Karpas-422 (cell line): Measurements from ENCODE around the gene HDAC11. TPM values are rescaled to one million over a fixed set of nuclear protein-coding genes. Genes with fewer than 3 reads are reported as not detected.
"Not testable (repeated sequence)": the region's sequence is repeated elsewhere in the genome, so short reads cannot be mapped to it uniquely, and the experiment has no call there.

Experiments
- DNase-seq: peaks from one replicate; pipeline ENCODE4 v3.0.0-alpha.2; 2015
- H2AFZ ChIP-seq: fragments of 200-600 bp; sonication (generic); 2 replicates; pipeline ENCODE4 v1.6.1; 2014; ENCODE audit warnings: antibody characterized with exemption, low read length, mixed read lengths
- H3K27ac ChIP-seq: fragments of 200-600 bp; sonication (generic); 2 replicates; pipeline ENCODE4 v1.5.1; 2014; ENCODE audit warnings: mild to moderate bottlenecking, low read length, moderate library complexity
- H3K27me3 ChIP-seq: fragments of 200-600 bp; sonication (generic); 2 replicates; pipeline ENCODE4 v1.6.1; 2014; ENCODE audit warnings: low read length, mixed read lengths
- H3K36me3 ChIP-seq: fragments of 200-600 bp; sonication (generic); 2 replicates; pipeline ENCODE4 v1.6.1; 2014; ENCODE audit warnings: low read length, mixed read lengths; ENCODE audit not compliant: insufficient read depth
- H3K4me1 ChIP-seq: fragments of 200-600 bp; sonication (generic); 2 replicates; pipeline ENCODE4 v1.6.1; 2014; ENCODE audit warnings: mild to moderate bottlenecking, low read length, mixed read lengths
- H3K4me2 ChIP-seq: fragments of 200-600 bp; sonication (generic); 2 replicates; pipeline ENCODE4 v1.6.1; 2014; ENCODE audit warnings: low read length, low read depth, mild to moderate bottlenecking; ENCODE audit not compliant: poor library complexity, severe bottlenecking
- H3K4me3 ChIP-seq: fragments of 200-600 bp; sonication (generic); 2 replicates; pipeline ENCODE4 v1.5.1; 2014; ENCODE audit warnings: mild to moderate bottlenecking, antibody characterized with exemption, low read length, mixed read lengths
- H3K79me2 ChIP-seq: fragments of 200-600 bp; sonication (generic); 2 replicates; pipeline ENCODE4 v1.6.1; 2014; ENCODE audit warnings: mild to moderate bottlenecking, low read length, mixed read lengths
- H3K9ac ChIP-seq: fragments of 200-600 bp; sonication (generic); 2 replicates; pipeline ENCODE4 v1.6.0; 2014; ENCODE audit warnings: low read length
- H3K9me2 ChIP-seq: fragments of 200-600 bp; sonication (generic), shearing (Covaris generic); replicated peaks from 2 replicates; pipeline ENCODE4 v1.6.0; 2014; ENCODE audit warnings: mild to moderate bottlenecking, low read length, moderate library complexity; ENCODE audit not compliant: insufficient read depth
- H3K9me3 ChIP-seq: fragments of 300-700, 200-600 bp; sonication (generic); 2 replicates; pipeline ENCODE4 v1.6.1; 2014; ENCODE audit warnings: low read length, mixed read lengths
- H4K20me1 ChIP-seq: fragments of 200-600 bp; sonication (generic); 2 replicates; pipeline ENCODE4 v1.6.1; 2014; ENCODE audit warnings: mild to moderate bottlenecking, antibody characterized with exemption, low read length, low read depth; ENCODE audit not compliant: insufficient read depth
- total RNA-seq: library from RNA; depleted of rRNA; stranded (reverse); fragments of >200 nt; shearing (Covaris generic); gene quantifications from 2 replicates; pipeline ENCODE4 v1.2.3, GENCODE V29; 2014; ENCODE audit warnings: low replicate concordance

HDAC11 gene
- total RNA-seq, 1 experiment from 2014 or later: 1.6 TPM

DNA sequence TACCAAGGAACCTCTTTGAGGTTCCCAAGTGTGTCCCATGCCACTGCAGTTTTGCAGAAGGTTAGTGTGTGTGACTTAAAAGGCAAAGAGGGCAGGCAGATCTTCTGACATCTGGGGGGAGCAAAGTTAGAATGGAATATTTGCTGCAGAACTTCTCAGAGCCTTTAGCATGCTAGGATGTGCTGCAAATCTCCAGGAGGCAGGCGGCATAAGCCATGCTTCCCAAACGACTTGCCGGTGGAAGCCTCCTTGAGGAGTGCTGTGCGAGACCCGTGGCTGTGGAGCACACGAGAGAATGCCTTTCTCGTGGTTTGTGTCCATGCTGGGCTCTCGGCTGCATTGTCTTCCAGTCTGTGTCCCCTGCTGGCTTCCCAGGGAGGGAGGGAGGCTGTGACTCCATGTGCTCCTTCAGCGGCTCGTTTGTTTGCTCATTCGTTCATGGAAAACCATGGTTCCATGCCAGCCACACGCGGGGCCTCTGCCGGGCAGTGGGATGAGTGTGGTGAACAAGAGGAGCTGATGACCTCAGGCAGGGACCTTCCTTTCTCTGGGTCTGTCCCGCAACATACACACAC is 13.8 kb downstream of the HDAC11 start:
- Histone ChIP-seq H3K4me1 (no peaks in the 10 kb centered on the region), H3K9ac (no peak overlapping the region), H3K27ac (no peak overlapping the region), H3K79me2 (no peaks in the 10 kb centered on the region), H3K9me2 (no peaks in the 10 kb centered on the region), H3K36me3 (no peaks in the 10 kb centered on the region), H3K9me3 (no peaks in the 10 kb centered on the region), H2AFZ (no peak overlapping the region), H3K4me3 (no peak overlapping the region), H3K4me2 (no peak overlapping the region), H4K20me1 (no peaks in the 10 kb centered on the region), H3K27me3 (no peaks in the 10 kb centered on the region)
- no peak for DNase-seq

DNA sequence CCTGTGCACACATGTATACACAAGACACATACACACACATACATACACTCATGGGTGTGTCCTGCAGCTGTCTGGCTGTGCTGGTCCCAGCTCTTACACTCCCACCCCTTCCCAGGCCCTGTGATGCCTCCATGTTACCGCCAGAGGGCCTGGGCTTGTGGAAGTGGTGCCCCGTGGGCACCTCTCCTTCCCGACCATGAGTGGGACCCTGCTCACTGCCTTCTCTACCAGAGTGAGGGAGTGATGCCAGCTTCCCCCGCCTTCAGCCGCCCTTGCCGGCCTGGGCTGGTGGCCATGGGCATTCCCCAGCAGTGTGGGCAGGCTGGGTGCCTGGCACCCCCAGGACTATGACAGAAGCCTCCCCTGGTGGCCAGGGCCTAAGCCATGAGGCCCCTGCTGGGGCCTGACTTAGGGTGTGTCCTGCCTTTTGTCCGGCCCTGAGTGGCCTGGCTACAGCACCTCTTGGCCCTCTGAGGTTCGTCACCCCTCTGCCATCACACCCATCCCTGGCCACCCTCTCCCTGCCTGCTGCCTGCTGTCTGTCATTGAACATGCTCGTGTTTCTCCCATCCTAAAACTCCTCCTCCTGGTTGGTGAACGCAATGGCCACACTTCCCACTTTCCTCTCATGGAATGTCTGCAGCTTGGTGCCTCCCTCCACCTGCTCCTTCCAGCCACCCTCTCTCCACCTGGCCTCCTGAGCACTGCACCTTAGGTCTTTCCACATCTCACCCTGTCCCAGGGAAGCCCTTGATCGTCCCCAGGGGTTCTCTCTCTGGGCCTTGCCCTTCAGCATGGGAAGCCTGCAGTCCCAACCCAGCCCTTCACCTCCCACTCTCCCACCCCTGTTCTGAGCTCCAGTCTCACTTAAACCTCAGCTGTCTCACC is 14.6 kb downstream of the HDAC11 start:
- Histone ChIP-seq H3K9me2 (no peaks in the 10 kb centered on the region), H3K4me3 (no peak overlapping the region), H4K20me1 (no peaks in the 10 kb centered on the region), H3K9ac (no peak overlapping the region), H3K4me1 (no peaks in the 10 kb centered on the region), H3K36me3 (no peaks in the 10 kb centered on the region), H3K4me2 (no peak overlapping the region), H3K79me2 (no peaks in the 10 kb centered on the region), H3K9me3 (no peaks in the 10 kb centered on the region), H3K27me3 (no peaks in the 10 kb centered on the region), H3K27ac (no peak overlapping the region), H2AFZ (no peak overlapping the region)
- peak; percentile 72 for DNase-seq

DNA sequence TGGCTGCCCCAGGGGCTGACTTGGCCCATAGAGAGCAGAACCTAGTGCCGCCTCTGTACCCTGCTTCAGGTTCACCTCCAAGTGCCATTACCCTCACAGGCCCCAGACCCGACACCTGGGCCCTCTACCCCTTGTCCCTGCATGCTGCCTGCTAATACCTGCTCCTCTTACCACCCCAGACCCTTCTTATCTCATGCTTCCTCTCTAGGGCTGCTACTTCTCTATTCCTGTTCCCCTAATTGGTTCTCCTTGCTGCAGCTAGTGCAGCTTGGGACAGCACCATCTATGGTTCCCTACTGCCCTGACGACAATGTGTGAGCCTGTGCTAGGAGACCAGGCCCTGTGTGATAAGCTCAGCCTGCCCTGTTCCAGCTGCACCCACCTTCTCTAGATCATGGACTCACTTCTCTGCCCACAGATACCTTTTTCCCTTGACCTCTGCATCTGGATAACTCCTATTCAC is 15.3 kb downstream of the HDAC11 start:
- Histone ChIP-seq H2AFZ (no peak overlapping the region), H4K20me1 (no peaks in the 10 kb centered on the region), H3K9me2 (no peaks in the 10 kb centered on the region), H3K27ac (no peak overlapping the region), H3K9me3 (no peaks in the 10 kb centered on the region), H3K27me3 (no peaks in the 10 kb centered on the region), H3K4me1 (no peaks in the 10 kb centered on the region), H3K79me2 (no peaks in the 10 kb centered on the region), H3K4me2 (no peak overlapping the region), H3K36me3 (no peaks in the 10 kb centered on the region), H3K9ac (no peak overlapping the region), H3K4me3 (no peak overlapping the region)
- no peak for DNase-seq

DNA sequence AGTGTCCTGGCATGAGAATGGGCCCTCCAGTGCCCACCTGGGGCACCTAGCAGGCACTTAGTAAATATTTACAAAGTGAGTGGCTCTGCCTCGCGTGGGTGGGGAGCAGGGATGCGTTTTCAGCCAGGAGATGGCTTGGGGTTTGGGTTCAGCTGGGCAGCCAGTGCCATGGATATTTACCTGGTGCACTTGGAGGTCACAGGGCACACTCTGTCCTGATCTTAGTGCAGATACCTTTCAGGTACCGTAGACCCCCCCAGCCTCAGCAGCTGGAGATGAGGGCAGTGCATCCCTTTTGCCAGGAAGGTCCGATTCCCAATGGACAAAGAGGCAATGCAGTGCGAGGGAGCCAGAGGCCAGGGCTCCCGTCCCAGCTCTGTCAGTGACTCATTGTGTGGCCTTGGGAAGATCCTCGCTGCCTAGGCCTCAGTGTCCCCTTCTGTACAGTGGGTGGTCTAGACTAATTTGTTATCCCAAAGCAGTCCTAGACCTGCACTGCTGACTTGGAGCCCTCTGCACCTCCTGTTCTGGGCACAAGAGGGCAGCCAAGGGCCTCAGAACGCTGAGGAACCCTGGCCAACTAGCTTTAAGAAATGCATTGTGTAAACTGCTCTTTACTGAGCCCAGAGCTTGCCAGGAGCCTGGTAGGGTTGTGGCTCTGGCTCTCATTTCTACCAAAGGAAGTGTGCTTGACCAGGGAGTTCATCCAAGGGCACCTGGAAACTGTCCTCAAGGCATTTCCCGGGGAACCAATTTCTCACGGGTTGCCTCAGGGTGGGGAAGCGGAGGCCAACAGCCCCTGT is 16.0 kb downstream of the HDAC11 start:
- H3K9me3 ChIP-seq: no peaks in the 10 kb centered on the region
- H3K9me2 ChIP-seq: no peaks in the 10 kb centered on the region
- no peaks in the 10 kb centered on the region for H3K4me1 ChIP-seq
- no peaks in the 10 kb centered on the region for H3K36me3 ChIP-seq
- peak; percentile 90 for DNase-seq
- H2AFZ ChIP-seq: no peak overlapping the region
- no peaks in the 10 kb centered on the region for H3K79me2 ChIP-seq
- H3K4me3 ChIP-seq: no peak overlapping the region
- no peak overlapping the region for H3K4me2 ChIP-seq
- no peak overlapping the region for H3K9ac ChIP-seq
- H3K27me3 ChIP-seq: no peaks in the 10 kb centered on the region
- no peak overlapping the region for H3K27ac ChIP-seq
- no peaks in the 10 kb centered on the region for H4K20me1 ChIP-seq

DNA sequence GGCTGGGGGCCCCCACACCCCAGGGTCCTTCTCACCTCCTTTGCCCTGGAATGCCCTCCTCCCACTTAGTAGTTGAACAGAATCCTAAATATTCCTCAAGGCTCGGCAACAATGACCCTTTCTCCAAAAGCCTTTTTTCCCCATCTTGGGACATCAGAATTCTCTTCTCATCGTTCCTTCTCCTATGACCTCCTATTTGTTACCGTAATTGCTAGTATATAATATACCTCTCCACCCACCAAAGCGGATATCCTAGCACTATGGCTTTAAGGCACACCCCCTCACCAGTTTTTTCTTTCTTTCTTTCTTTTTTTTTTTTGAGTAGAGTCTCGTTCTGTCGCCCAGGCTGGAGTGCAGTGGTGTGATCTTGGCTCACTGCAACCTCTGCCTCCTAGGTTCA is 16.8 kb downstream of the HDAC11 start:
- Histone ChIP-seq H3K4me2 (no peak overlapping the region), H3K79me2 (no peaks in the 10 kb centered on the region), H3K27ac (no peak overlapping the region), H3K4me3 (no peak overlapping the region), H3K27me3 (no peaks in the 10 kb centered on the region), H4K20me1 (no peaks in the 10 kb centered on the region), H2AFZ (no peak overlapping the region), H3K4me1 (no peaks in the 10 kb centered on the region), H3K9me2 (no peaks in the 10 kb centered on the region), H3K36me3 (no peaks in the 10 kb centered on the region), H3K9me3 (no peaks in the 10 kb centered on the region), H3K9ac (no peak overlapping the region)
- DNase-seq: no peak

DNA sequence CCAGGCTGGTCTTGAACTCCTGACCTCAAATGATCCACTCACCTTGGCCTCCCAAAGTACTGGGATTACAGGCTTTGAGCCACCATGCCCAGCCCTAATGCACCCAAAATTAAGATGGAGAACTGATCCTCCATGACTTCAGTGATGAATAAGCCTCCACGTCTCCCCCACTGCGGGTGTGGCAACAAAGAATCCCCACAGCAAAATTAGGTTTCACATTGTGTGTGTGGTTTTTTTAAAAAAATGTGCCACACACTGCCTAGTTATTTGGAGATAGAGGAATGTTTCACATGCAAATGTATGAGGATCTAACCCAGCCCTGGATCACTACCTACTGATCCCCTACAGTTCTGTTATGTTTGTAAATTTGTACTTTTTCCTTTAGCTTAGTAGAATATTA is 17.3 kb downstream of the HDAC11 start:
- no peaks in the 10 kb centered on the region for H3K36me3 ChIP-seq
- no peaks in the 10 kb centered on the region for H3K79me2 ChIP-seq
- no peak overlapping the region for H2AFZ ChIP-seq
- H3K27ac ChIP-seq: no peak overlapping the region
- no peak overlapping the region for H3K4me2 ChIP-seq
- H4K20me1 ChIP-seq: no peaks in the 10 kb centered on the region
- H3K9ac ChIP-seq: no peak overlapping the region
- no peaks in the 10 kb centered on the region for H3K4me1 ChIP-seq
- H3K4me3 ChIP-seq: no peak overlapping the region
- H3K9me3 ChIP-seq: no peaks in the 10 kb centered on the region
- no peaks in the 10 kb centered on the region for H3K9me2 ChIP-seq
- DNase-seq: no peak
- no peaks in the 10 kb centered on the region for H3K27me3 ChIP-seq

DNA sequence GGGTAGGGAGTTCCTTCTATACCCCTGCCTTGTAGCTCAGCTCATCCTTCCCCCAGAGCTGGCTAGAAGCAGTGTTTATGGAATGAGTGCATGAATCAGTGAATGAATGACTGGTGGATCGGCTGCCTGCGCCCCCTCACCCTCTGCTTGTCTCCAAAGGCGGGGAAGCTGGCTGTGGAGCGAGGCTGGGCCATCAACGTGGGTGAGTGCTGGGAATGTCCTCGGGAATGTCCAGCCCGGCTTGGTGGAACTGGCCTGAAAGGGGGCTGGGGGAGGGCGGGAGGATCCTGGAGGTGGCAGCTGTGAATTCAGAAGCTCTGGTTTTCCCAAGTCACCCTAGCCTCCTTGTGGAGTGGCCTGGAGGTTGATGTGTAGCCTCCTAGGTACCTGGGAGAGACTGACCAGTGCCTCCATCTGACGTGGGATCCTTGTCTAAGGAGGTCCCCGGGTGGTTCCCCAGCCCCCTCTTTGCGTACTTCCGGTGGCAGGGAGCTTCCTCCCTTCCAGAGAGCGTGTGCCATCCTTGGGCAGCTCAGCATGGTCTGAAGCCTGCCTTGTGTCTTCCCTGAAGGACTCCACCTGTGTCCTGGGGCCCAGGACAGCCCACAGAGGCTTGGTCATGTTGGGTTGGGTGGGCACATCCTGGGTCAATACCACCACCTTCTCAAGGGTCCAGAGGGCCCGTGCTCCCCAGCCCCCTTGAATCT is 18.4 kb downstream of the HDAC11 start:
- Histone ChIP-seq H3K9me3 (no peaks in the 10 kb centered on the region), H4K20me1 (no peaks in the 10 kb centered on the region), H3K27me3 (no peaks in the 10 kb centered on the region), H3K27ac (no peak overlapping the region), H3K9ac (no peak overlapping the region), H3K4me3 (no peak overlapping the region), H3K79me2 (no peaks in the 10 kb centered on the region), H3K36me3 (no peaks in the 10 kb centered on the region), H3K4me2 (no peak overlapping the region), H3K4me1 (no peaks in the 10 kb centered on the region), H2AFZ (no peak overlapping the region), H3K9me2 (no peaks in the 10 kb centered on the region)
- no peak for DNase-seq

DNA sequence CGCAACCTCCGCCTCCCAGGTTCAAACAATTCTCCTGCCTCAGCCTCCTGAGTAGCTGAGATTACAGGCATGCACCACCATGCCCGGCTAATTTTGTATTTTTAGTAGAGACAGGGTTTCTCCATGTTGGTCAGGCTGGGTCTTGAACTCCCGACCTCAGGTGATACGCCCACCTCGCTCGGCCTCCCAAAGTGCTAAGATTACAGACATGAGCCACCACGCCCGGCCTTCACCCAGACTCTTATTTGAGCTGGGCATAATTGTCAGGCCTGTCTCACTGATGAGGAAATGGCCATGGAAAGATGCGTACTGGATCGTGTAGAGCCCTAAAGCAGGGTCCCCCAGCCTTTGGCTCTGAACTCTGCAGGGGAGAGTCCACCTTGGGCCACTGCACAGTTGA is 19.1 kb downstream of the HDAC11 start:
- H3K27ac ChIP-seq, H3K9me3 ChIP-seq, H4K20me1 ChIP-seq: not testable (repeated sequence)

More for the DNA sequence above, 19.1 kb downstream of the HDAC11 start:
- H3K4me3 ChIP-seq, H2AFZ ChIP-seq, H3K9me2 ChIP-seq, H3K27me3 ChIP-seq, H3K4me2 ChIP-seq, H3K4me1 ChIP-seq, DNase-seq, H3K9ac ChIP-seq, H3K79me2 ChIP-seq, H3K36me3 ChIP-seq: not testable (repeated sequence)
